PC-3 (cell line): ENCODE results near the gene ONECUT3.

Source experiments
- EZH2 ChIP-seq: fragments of 300-600 bp; sonication (generic); IDR thresholded peaks from one replicate; pipeline ENCODE4 v1.6.1; 2017; ENCODE audit warnings: antibody characterized with exemption, mild to moderate bottlenecking, low read length; ENCODE audit not compliant: unreplicated experiment
- EZH2phosphoT487 ChIP-seq: fragments of 300-600 bp; sonication (generic); IDR thresholded peaks from 2 replicates; pipeline ENCODE4 v1.6.1; 2018; ENCODE audit warnings: mild to moderate bottlenecking, antibody characterized with exemption, low read length, borderline replicate concordance
- TF ChIP-seq, protein P1 (sequence below): fragments of 300-600 bp; sonication (generic); conservative IDR thresholded peaks from 2 replicates; pipeline ENCODE4 v1.5.1; 2017; ENCODE audit warnings: antibody characterized with exemption, low read depth, mild to moderate bottlenecking, low read length

DNA sequence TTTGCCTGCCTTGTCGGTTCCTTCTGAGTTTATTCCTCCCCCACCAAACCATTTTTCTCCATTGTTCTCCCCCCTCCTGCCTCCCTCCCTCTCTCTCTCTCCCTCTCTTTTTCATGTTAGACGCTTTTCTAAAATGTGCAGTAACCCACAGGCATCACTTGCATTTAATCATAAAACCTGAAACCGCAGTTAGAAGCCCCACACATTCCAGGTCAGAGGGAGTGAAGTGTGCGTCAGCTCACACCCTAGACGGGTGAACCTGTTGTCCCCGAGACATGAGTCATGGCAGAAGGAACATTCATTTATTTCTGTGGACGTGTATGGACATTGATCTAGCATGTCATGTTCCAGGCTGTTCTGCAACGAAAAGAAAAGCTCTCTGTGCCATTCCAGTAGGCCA lies 19.9 kb downstream of the ONECUT3 start:
- TF ChIP-seq, protein P1, sequence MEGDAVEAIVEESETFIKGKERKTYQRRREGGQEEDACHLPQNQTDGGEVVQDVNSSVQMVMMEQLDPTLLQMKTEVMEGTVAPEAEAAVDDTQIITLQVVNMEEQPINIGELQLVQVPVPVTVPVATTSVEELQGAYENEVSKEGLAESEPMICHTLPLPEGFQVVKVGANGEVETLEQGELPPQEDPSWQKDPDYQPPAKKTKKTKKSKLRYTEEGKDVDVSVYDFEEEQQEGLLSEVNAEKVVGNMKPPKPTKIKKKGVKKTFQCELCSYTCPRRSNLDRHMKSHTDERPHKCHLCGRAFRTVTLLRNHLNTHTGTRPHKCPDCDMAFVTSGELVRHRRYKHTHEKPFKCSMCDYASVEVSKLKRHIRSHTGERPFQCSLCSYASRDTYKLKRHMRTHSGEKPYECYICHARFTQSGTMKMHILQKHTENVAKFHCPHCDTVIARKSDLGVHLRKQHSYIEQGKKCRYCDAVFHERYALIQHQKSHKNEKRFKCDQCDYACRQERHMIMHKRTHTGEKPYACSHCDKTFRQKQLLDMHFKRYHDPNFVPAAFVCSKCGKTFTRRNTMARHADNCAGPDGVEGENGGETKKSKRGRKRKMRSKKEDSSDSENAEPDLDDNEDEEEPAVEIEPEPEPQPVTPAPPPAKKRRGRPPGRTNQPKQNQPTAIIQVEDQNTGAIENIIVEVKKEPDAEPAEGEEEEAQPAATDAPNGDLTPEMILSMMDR = no peak
- TF ChIP-seq EZH2 (no peak), EZH2phosphoT487 (no peak)
